H9 (cell line): ENCODE data around the gene CAMK2G. TPM values are rescaled to one million over a fixed set of nuclear protein-coding genes. Genes with fewer than 3 reads are reported as not detected.
"Not testable (repeated sequence)": the region's sequence is repeated elsewhere in the genome, so short reads cannot be mapped to it uniquely, and the experiment has no call there.

Experiments used
- DNase-seq: peaks from one replicate; pipeline ENCODE4 v3.0.0-alpha.2; 2017
- H2AFZ ChIP-seq: one replicate; pipeline ENCODE4 v1.6.1; 2013; ENCODE audit warnings: mild to moderate bottlenecking, low read length, control low read depth, moderate library complexity
- H2AK5ac ChIP-seq: 2 replicates; pipeline ENCODE4 v1.6.1; 2013; ENCODE audit warnings: low read length, control low read depth, mixed read lengths; ENCODE audit not compliant: insufficient read length
- H2BK120ac ChIP-seq: one replicate; pipeline ENCODE4 v1.6.1; 2013; ENCODE audit warnings: low read depth, mild to moderate bottlenecking, low read length, control low read depth, inconsistent platforms; ENCODE audit not compliant: poor library complexity, severe bottlenecking
- H2BK12ac ChIP-seq: 2 replicates; pipeline ENCODE4 v1.6.1; 2013; ENCODE audit warnings: low read length, control low read depth, mixed read lengths, low read depth; ENCODE audit not compliant: insufficient read length
- H2BK15ac ChIP-seq: 2 replicates; pipeline ENCODE4 v1.6.1; 2013; ENCODE audit warnings: low read depth, low read length, control low read depth
- H2BK20ac ChIP-seq: one replicate; pipeline ENCODE4 v1.6.1; 2013; ENCODE audit warnings: low read depth, mild to moderate bottlenecking, low read length, control low read depth, inconsistent platforms; ENCODE audit not compliant: poor library complexity, severe bottlenecking
- H2BK5ac ChIP-seq: 2 replicates; pipeline ENCODE4 v1.6.1; 2013; ENCODE audit warnings: low read length, control low read depth, mixed read lengths; ENCODE audit not compliant: insufficient read length
- H3K14ac ChIP-seq: 2 replicates; pipeline ENCODE4 v1.6.1; 2013; ENCODE audit warnings: low read length, control low read depth; ENCODE audit not compliant: insufficient read depth
- H3K18ac ChIP-seq: 2 replicates; pipeline ENCODE4 v1.6.1; 2013; ENCODE audit warnings: low read depth, mild to moderate bottlenecking, mixed read lengths, low read length, control low read depth; ENCODE audit not compliant: insufficient read length
- H3K23ac ChIP-seq: 2 replicates; pipeline ENCODE4 v1.6.1; 2013; ENCODE audit warnings: low read length, control low read depth, mixed read lengths, low read depth; ENCODE audit not compliant: insufficient read length
- H3K23me2 ChIP-seq: 2 replicates; pipeline ENCODE4 v1.6.1; 2013; ENCODE audit warnings: low read depth, mild to moderate bottlenecking, mixed read lengths, low read length, control low read depth; ENCODE audit not compliant: insufficient read length, poor library complexity, severe bottlenecking
- H3K27ac ChIP-seq: 2 replicates; pipeline ENCODE4 v1.5.1; 2013; ENCODE audit warnings: low read length, control low read depth, mixed read lengths, low read depth; ENCODE audit not compliant: insufficient read length
- H3K27me3 ChIP-seq: 2 replicates; pipeline ENCODE4 v1.6.1; 2013; ENCODE audit warnings: low read length, control low read depth, inconsistent platforms; ENCODE audit not compliant: insufficient read depth
- H3K4ac ChIP-seq: 2 replicates; pipeline ENCODE4 v1.6.1; 2013; ENCODE audit warnings: low read depth, mild to moderate bottlenecking, control low read depth, inconsistent platforms, low read length, moderate library complexity
- H3K4me1 ChIP-seq: 2 replicates; pipeline ENCODE4 v1.6.1; 2013; ENCODE audit warnings: low read length, control low read depth, inconsistent platforms; ENCODE audit not compliant: insufficient read depth
- H3K4me2 ChIP-seq: 2 replicates; pipeline ENCODE4 v1.6.1; 2013; ENCODE audit warnings: low read length, control low read depth, mixed read lengths; ENCODE audit not compliant: insufficient read length, insufficient read depth
- H3K56ac ChIP-seq: 2 replicates; pipeline ENCODE4 v1.6.1; 2013; ENCODE audit warnings: low read depth, mild to moderate bottlenecking, mixed read lengths, low read length, control low read depth; ENCODE audit not compliant: insufficient read length
- H3K79me1 ChIP-seq: 2 replicates; pipeline ENCODE4 v1.6.1; 2013; ENCODE audit warnings: low read depth, mild to moderate bottlenecking, moderate library complexity, low read length, control low read depth, inconsistent platforms; ENCODE audit not compliant: insufficient read depth, poor library complexity, severe bottlenecking
- H3K79me2 ChIP-seq: 2 replicates; pipeline ENCODE4 v1.6.1; 2013; ENCODE audit warnings: low read length, control low read depth, inconsistent platforms; ENCODE audit not compliant: insufficient read depth
- H3K9ac ChIP-seq: 2 replicates; pipeline ENCODE4 v1.6.1; 2013; ENCODE audit warnings: low read length, control low read depth, mixed read lengths; ENCODE audit not compliant: insufficient read length; ENCODE audit errors: extremely low read depth
- H3K9me3 ChIP-seq: one replicate; pipeline ENCODE4 v1.6.1; 2013; ENCODE audit warnings: low read depth, low read length, inconsistent platforms; ENCODE audit not compliant: control insufficient read depth
- H3T11ph ChIP-seq: one replicate; pipeline ENCODE4 v1.6.1; 2013; ENCODE audit warnings: mild to moderate bottlenecking, low read length, control low read depth, inconsistent platforms
- H4K20me1 ChIP-seq: one replicate; pipeline ENCODE4 v1.6.1; 2013; ENCODE audit not compliant: control insufficient read depth, insufficient read length, insufficient read depth
- H4K5ac ChIP-seq: 2 replicates; pipeline ENCODE4 v1.6.1; 2013; ENCODE audit warnings: low read depth, mild to moderate bottlenecking, mixed read lengths, low read length, control low read depth; ENCODE audit not compliant: insufficient read length
- H4K8ac ChIP-seq: replicated peaks from 2 replicates; pipeline ENCODE4 v1.6.1; 2013; ENCODE audit warnings: low read length, control low read depth, mixed read lengths, low read depth; ENCODE audit not compliant: insufficient read length
- H4K91ac ChIP-seq: 2 replicates; pipeline ENCODE4 v1.6.1; 2013; ENCODE audit warnings: low read depth, mild to moderate bottlenecking, moderate library complexity, mixed read lengths, low read length, control low read depth; ENCODE audit not compliant: insufficient read length
- H3K27ac Mint-ChIP-seq, 3 experiments: 2 replicates in 2 of 3; 3 replicates in 1 of 3; pipeline ENCODE4 v1.8.0; 2020 to 2021; ENCODE audit warnings: mixed read lengths in 3 of 3, mild to moderate bottlenecking in 1 of 3, moderate library complexity in 1 of 3
- H3K27me3 Mint-ChIP-seq: 2 replicates; pipeline ENCODE4 v1.8.0; 2021; ENCODE audit warnings: low read depth, mild to moderate bottlenecking, moderate library complexity, mixed read lengths
- H3K36me3 Mint-ChIP-seq, 3 experiments: 2 replicates in 2 of 3; 3 replicates in 1 of 3; pipeline ENCODE4 v1.8.0; 2020 to 2021; ENCODE audit warnings: low read depth in 3 of 3, mixed read lengths in 3 of 3; ENCODE audit not compliant: insufficient read depth in 1 of 3
- H3K4me1 Mint-ChIP-seq, 2 experiments: 2 replicates each; pipeline ENCODE4 v1.8.0; 2020; ENCODE audit warnings: mixed read lengths in 2 of 2
- H3K4me3 Mint-ChIP-seq, 2 experiments: 2 replicates in 1 of 2; 3 replicates in 1 of 2; pipeline ENCODE4 v1.8.0; 2020 to 2021; ENCODE audit warnings: mild to moderate bottlenecking in 2 of 2, mixed read lengths in 2 of 2, moderate library complexity in 1 of 2
- H3K9me3 Mint-ChIP-seq, 2 experiments: 2 replicates in 1 of 2; 3 replicates in 1 of 2; pipeline ENCODE4 v1.8.0; 2020; ENCODE audit warnings: mild to moderate bottlenecking in 2 of 2, mixed read lengths in 2 of 2, moderate library complexity in 1 of 2
- WGBS: extraction: QIAGEN DNeasy Blood & Tissue Kit; methylation state at CpG from one replicate; pipeline ENCODE4 v1.1.7; 2013; ENCODE audit warnings: missing lambda C conversion rate, low lambda C conversion rate, mixed read lengths; ENCODE audit not compliant: insufficient read length; ENCODE audit errors: extremely low coverage; 5-methylcytosine and 5-hydroxymethylcytosine counted together
- total RNA-seq: library from RNA; stranded (reverse); gene quantifications from 2 replicates; pipeline ENCODE4 v1.2.1, GENCODE V29; 2021
- TF ChIP-seq, protein P1 (sequence below): fragments of 200-600 bp; sonication (generic); conservative IDR thresholded peaks from 3 replicates; pipeline ENCODE4 v1.8.0; 2021; ENCODE audit warnings: antibody characterized with exemption, mild to moderate bottlenecking

CAMK2G gene
- total RNA-seq, 1 experiment from 2014 or later = 31.8 TPM

DNA sequence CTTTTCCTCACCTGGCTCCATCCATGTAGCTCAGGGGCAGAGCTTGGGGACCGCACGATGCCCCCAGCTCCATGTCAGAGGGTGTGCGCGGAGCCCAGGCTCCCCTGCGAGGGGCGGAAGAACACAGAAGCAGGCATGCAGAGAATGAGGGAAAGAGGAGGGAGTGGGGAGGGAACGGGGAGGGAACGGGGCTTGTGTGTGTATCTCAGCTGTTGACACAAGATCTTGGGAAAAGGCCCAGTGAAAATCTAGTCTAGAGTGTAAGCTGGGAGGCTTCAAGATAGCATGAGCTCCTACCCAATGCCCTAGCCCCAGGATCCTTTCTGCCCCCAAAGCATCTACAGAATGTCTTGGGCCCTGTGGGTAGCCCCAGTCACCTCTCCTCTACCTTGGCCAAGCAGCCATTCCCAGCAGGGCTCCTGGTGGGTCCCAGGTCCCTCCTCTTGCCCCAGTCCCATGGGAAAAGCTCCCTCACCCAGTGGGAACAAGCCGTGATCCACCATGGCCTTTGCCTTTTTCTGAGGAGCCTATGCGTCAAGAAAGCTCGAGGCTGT lies 37.9 kb downstream of the CAMK2G start:
- Mint-ChIP-seq H3K36me3 (peaks cover 7 to 57% (median 24%) of the 10 kb centered on the region in 3 experiments), H3K4me3 (no peak overlapping the region), H3K27me3 (no peaks in the 10 kb centered on the region), H3K4me1 (peaks cover 0 to 12% of the 10 kb centered on the region in 2 experiments; a peak in 2 of 4 replicates), H3K27ac (peak overlapping the region in 2 of 3 experiments; percentile 23 to 39; a peak in 2 of 7 replicates), H3K9me3 (no peaks in the 10 kb centered on the region)
- Histone ChIP-seq H3K4me1 (no peaks in the 10 kb centered on the region), H3T11ph (no peak overlapping the region), H3K79me2 (no peaks in the 10 kb centered on the region), H3K56ac (no peak overlapping the region), H3K23me2 (no peaks in the 10 kb centered on the region), H3K79me1 (no peaks in the 10 kb centered on the region), H3K9me3 (no peaks in the 10 kb centered on the region), H3K4me2 (no peak overlapping the region), H2AK5ac (no peak overlapping the region), H3K27ac (no peak overlapping the region), H3K27me3 (no peaks in the 10 kb centered on the region), H3K23ac (no peak overlapping the region), H4K8ac (no peak overlapping the region), H2BK20ac (no peak overlapping the region), H3K9ac (no peak overlapping the region), H2BK120ac (no peak overlapping the region), H2BK15ac (no peak overlapping the region), H3K18ac (no peak overlapping the region), H2AFZ (no peak overlapping the region), H4K91ac (no peak overlapping the region), H3K4ac (no peak overlapping the region), H2BK5ac (no peak overlapping the region), H4K20me1 (no peaks in the 10 kb centered on the region), H4K5ac (no peak overlapping the region), H2BK12ac (no peak overlapping the region), H3K14ac (no peak overlapping the region)
- TF ChIP-seq, protein P1, sequence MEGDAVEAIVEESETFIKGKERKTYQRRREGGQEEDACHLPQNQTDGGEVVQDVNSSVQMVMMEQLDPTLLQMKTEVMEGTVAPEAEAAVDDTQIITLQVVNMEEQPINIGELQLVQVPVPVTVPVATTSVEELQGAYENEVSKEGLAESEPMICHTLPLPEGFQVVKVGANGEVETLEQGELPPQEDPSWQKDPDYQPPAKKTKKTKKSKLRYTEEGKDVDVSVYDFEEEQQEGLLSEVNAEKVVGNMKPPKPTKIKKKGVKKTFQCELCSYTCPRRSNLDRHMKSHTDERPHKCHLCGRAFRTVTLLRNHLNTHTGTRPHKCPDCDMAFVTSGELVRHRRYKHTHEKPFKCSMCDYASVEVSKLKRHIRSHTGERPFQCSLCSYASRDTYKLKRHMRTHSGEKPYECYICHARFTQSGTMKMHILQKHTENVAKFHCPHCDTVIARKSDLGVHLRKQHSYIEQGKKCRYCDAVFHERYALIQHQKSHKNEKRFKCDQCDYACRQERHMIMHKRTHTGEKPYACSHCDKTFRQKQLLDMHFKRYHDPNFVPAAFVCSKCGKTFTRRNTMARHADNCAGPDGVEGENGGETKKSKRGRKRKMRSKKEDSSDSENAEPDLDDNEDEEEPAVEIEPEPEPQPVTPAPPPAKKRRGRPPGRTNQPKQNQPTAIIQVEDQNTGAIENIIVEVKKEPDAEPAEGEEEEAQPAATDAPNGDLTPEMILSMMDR = no peak
- no CpG with 5 or more reads among the region's 11 CpGs for WGBS
- DNase-seq = no peak

DNA sequence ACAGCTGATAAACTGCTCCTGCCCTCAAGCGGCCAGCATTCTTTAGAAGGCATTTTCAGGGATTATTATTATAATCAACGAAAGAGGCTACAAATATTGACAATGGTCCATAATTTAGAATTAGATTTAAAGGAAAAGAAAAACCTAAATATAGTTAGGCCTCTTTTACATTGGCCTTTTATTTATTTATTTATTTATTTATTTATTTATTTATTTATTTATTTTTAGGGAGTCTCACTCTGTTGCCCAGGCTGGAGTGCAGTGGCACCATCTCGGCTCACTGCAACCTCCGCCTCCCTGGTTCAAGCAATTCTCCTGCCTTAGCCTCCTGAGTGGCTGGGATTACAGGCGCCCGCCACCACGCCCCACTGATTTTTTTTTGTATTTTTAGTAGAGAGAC lies 45.3 kb downstream of the CAMK2G start:
- H3K27ac Mint-ChIP-seq, H3K4me1 Mint-ChIP-seq, H3K56ac ChIP-seq, H3K79me1 ChIP-seq, H3K27me3 Mint-ChIP-seq, H2BK15ac ChIP-seq, H2BK20ac ChIP-seq, H3K4me1 ChIP-seq, H3K4me3 Mint-ChIP-seq, H2BK5ac ChIP-seq, H3K23ac ChIP-seq, H3K9me3 ChIP-seq, H3K79me2 ChIP-seq, H2BK120ac ChIP-seq, H3K4ac ChIP-seq, H3T11ph ChIP-seq, DNase-seq, H4K20me1 ChIP-seq, H4K8ac ChIP-seq, H2AFZ ChIP-seq, H3K9ac ChIP-seq, H4K91ac ChIP-seq, H2BK12ac ChIP-seq, H3K4me2 ChIP-seq, H3K9me3 Mint-ChIP-seq, H3K23me2 ChIP-seq, H2AK5ac ChIP-seq, H4K5ac ChIP-seq, H3K27me3 ChIP-seq, H3K14ac ChIP-seq, H3K18ac ChIP-seq, H3K27ac ChIP-seq: not testable (repeated sequence)
- peaks cover 4 to 28% (median 18%) of the 10 kb centered on the region in 3 experiments; a peak in 5 of 7 replicates for H3K36me3 Mint-ChIP-seq
- no CpG with 5 or more reads among the region's 7 CpGs for WGBS
